Neural progenitor cell (in vitro differentiated cells): ENCODE data around the gene ERCC5. TPM values are rescaled to one million over a fixed set of nuclear protein-coding genes. Genes with fewer than 3 reads are reported as not detected.

Source experiments
- DNase-seq: peaks from one replicate; pipeline ENCODE4 v3.0.0-alpha.2; 2016; ENCODE audit warnings: low spot score
- H2AFZ ChIP-seq: fragments of 200-600 bp; sonication (generic); replicated peaks from 2 replicates; pipeline ENCODE4 v1.6.1; 2016; ENCODE audit warnings: antibody characterized with exemption
- H3F3A ChIP-seq: fragments of 200-600 bp; sonication (generic); 2 replicates; pipeline ENCODE4 v1.6.1; 2016; ENCODE audit warnings: antibody characterized with exemption, low read depth
- H3K27ac ChIP-seq: fragments of 200-600 bp; sonication (generic); 2 replicates; pipeline ENCODE4 v1.5.1; 2016; ENCODE audit warnings: mild to moderate bottlenecking
- H3K27me3 ChIP-seq: fragments of 200-600 bp; sonication (generic); 2 replicates; pipeline ENCODE4 v1.6.1; 2016; ENCODE audit warnings: mild to moderate bottlenecking, moderate library complexity
- H3K36me3 ChIP-seq: fragments of 200-600 bp; sonication (generic); 2 replicates; pipeline ENCODE4 v1.5.1; 2016
- H3K4me1 ChIP-seq: fragments of 200-600 bp; sonication (generic); 2 replicates; pipeline ENCODE4 v1.6.1; 2016; ENCODE audit warnings: mixed run types
- H3K4me2 ChIP-seq: fragments of 200-600 bp; sonication (generic); 2 replicates; pipeline ENCODE4 v1.6.1; 2016
- H3K4me3 ChIP-seq: fragments of 200-600 bp; sonication (generic); 2 replicates; pipeline ENCODE4 v1.5.1; 2016
- H3K79me2 ChIP-seq: fragments of 200-600 bp; sonication (generic); 2 replicates; pipeline ENCODE4 v1.6.1; 2016; ENCODE audit warnings: low read depth
- H3K9ac ChIP-seq: fragments of 200-600 bp; sonication (generic); 2 replicates; pipeline ENCODE4 v1.6.1; 2016
- H3K9me3 ChIP-seq: fragments of 200-600 bp; sonication (generic); 2 replicates; pipeline ENCODE4 v1.5.1; 2016; ENCODE audit warnings: low read depth
- H4K20me1 ChIP-seq: fragments of 200-600 bp; sonication (generic); 2 replicates; pipeline ENCODE4 v1.6.1; 2016; ENCODE audit warnings: low read depth
- H3K27ac Mint-ChIP-seq: 3 replicates; pipeline ENCODE4 v1.8.0; 2021; ENCODE audit warnings: mixed read lengths
- H3K27me3 Mint-ChIP-seq: 2 replicates; pipeline ENCODE4 v1.8.0; 2022; ENCODE audit warnings: low read depth, mild to moderate bottlenecking, inconsistent platforms, moderate library complexity, mixed read lengths; ENCODE audit not compliant: insufficient read depth
- H3K36me3 Mint-ChIP-seq: 3 replicates; pipeline ENCODE4 v1.8.0; 2021; ENCODE audit warnings: mixed read lengths
- H3K4me1 Mint-ChIP-seq: 3 replicates; pipeline ENCODE4 v1.8.0; 2021; ENCODE audit warnings: mixed read lengths
- H3K4me3 Mint-ChIP-seq: 3 replicates; pipeline ENCODE4 v1.8.0; 2021; ENCODE audit warnings: mild to moderate bottlenecking, moderate library complexity, mixed read lengths
- H3K9me3 Mint-ChIP-seq: 3 replicates; pipeline ENCODE4 v1.8.0; 2020; ENCODE audit warnings: mixed read lengths
- CTCF ChIP-seq: fragments of 200-600 bp; sonication (generic); IDR thresholded peaks from 2 replicates; pipeline ENCODE4 v1.5.1; 2017; ENCODE audit warnings: antibody characterized with exemption, mild to moderate bottlenecking
- EZH2 ChIP-seq: fragments of 200-600 bp; sonication (generic); IDR thresholded peaks from 2 replicates; pipeline ENCODE4 v1.6.1; 2017; ENCODE audit warnings: antibody characterized with exemption, mild to moderate bottlenecking, moderate library complexity
- EZH2phosphoT487 ChIP-seq: fragments of 200-600 bp; sonication (generic); IDR thresholded peaks from 2 replicates; pipeline ENCODE4 v1.6.1; 2017; ENCODE audit warnings: antibody characterized with exemption
- total RNA-seq: library from RNA; depleted of rRNA; stranded (reverse); fragments of >200 nt; gene quantifications from 2 replicates; pipeline ENCODE4 v1.2.3, GENCODE V29; 2015; ENCODE audit warnings: low replicate concordance

The ERCC5 gene
- total RNA-seq, 1 donor from 2014 or later, result 35.1 TPM

- H4K20me1 ChIP-seq, result no peaks in the 10 kb centered on the region
- Mint-ChIP-seq H3K36me3 (no peaks in the 10 kb centered on the region), H3K4me1 (peaks cover 26% of the 10 kb centered on the region), H3K4me3 (no peak overlapping the region), H3K27me3 (peaks cover 6% of the 10 kb centered on the region), H3K27ac (no peak overlapping the region), H3K9me3 (peaks cover 3% of the 10 kb centered on the region)
- no peak for TF ChIP-seq CTCF
- TF ChIP-seq EZH2phosphoT487, result no peak
- TF ChIP-seq EZH2, result no peak
- H3K9me3 ChIP-seq, result no peaks in the 10 kb centered on the region
- H3K9ac ChIP-seq, result no peak overlapping the region
- H3F3A ChIP-seq, result peaks cover 4% of the 10 kb centered on the region
- H3K4me1 ChIP-seq, result peaks cover 14% of the 10 kb centered on the region
- no peak for DNase-seq
- H3K4me3 ChIP-seq, result no peak overlapping the region
- no peak overlapping the region for H3K27ac ChIP-seq
- no peak overlapping the region for H3K4me2 ChIP-seq
- no peaks in the 10 kb centered on the region for H3K79me2 ChIP-seq
- no peaks in the 10 kb centered on the region for H3K36me3 ChIP-seq
- H2AFZ ChIP-seq, result no peak overlapping the region
- no peaks in the 10 kb centered on the region for H3K27me3 ChIP-seq
Observed at GRCh38 chr13:102913914-102914313, 68.1 kb downstream of the ERCC5 start.

- Histone ChIP-seq H3K27me3 (no peaks in the 10 kb centered on the region), H3K4me2 (no peak overlapping the region), H3K4me1 (peaks cover 14% of the 10 kb centered on the region), H3F3A (peaks cover 4% of the 10 kb centered on the region), H3K9ac (no peak overlapping the region), H3K36me3 (no peaks in the 10 kb centered on the region), H3K79me2 (no peaks in the 10 kb centered on the region), H4K20me1 (no peaks in the 10 kb centered on the region), H3K4me3 (no peak overlapping the region), H3K9me3 (peaks cover 2% of the 10 kb centered on the region), H2AFZ (peak overlapping the region; percentile 43), H3K27ac (no peak overlapping the region)
- peak; percentile 16 for DNase-seq
- Mint-ChIP-seq H3K9me3 (peaks cover 7% of the 10 kb centered on the region), H3K4me3 (no peak overlapping the region), H3K27me3 (peaks cover 6% of the 10 kb centered on the region), H3K27ac (no peak overlapping the region), H3K36me3 (no peaks in the 10 kb centered on the region), H3K4me1 (peaks cover 26% of the 10 kb centered on the region)
- TF ChIP-seq EZH2phosphoT487 (no peak), CTCF (no peak), EZH2 (no peak)
Observed at GRCh38 chr13:102914339-102914930, 68.6 kb downstream of the ERCC5 start.

- Histone ChIP-seq H3K79me2 (no peaks in the 10 kb centered on the region), H3K4me2 (no peak overlapping the region), H2AFZ (no peak overlapping the region), H3K9me3 (peaks cover 6% of the 10 kb centered on the region), H3K9ac (no peak overlapping the region), H3K36me3 (no peaks in the 10 kb centered on the region), H3K4me3 (no peak overlapping the region), H3F3A (no peaks in the 10 kb centered on the region), H3K27ac (no peak overlapping the region), H4K20me1 (no peaks in the 10 kb centered on the region), H3K4me1 (peaks cover 5% of the 10 kb centered on the region), H3K27me3 (no peaks in the 10 kb centered on the region)
- TF ChIP-seq EZH2 (no peak), CTCF (no peak)
- H3K27me3 Mint-ChIP-seq, result peaks cover 6% of the 10 kb centered on the region
- H3K9me3 Mint-ChIP-seq, result peaks cover 8% of the 10 kb centered on the region
- no peaks in the 10 kb centered on the region for H3K36me3 Mint-ChIP-seq
- no peak overlapping the region for H3K27ac Mint-ChIP-seq
- peaks cover 16% of the 10 kb centered on the region for H3K4me1 Mint-ChIP-seq
- H3K4me3 Mint-ChIP-seq, result no peak overlapping the region
- no peak for DNase-seq
Observed at GRCh38 chr13:102915393-102915930, 69.6 kb downstream of the ERCC5 start.
